A673 (cell line): ENCODE results near the gene TTC7B. TPM values are rescaled to one million over a fixed set of nuclear protein-coding genes. Genes with fewer than 3 reads are reported as not detected.

ENCODE experiments used
- BruUV-seq: library from RNA; stranded (reverse); fragments of 400-500 nt; replicated peaks from 2 replicates; lab custom pipeline; 2021; lab: Mats Ljungman, UMichigan
- CTCF ChIA-PET: fragments of 300-600 bp; sonication (Branson Sonifier 250); formaldehyde crosslinking; loops from one replicate; lab custom pipeline; 2022; ENCODE audit warnings: antibody characterized with exemption; lab: Charles Lee
- POLR2A ChIA-PET: fragments of 300-600 bp; sonication (Branson Sonifier 250); formaldehyde crosslinking; loops from one replicate; lab custom pipeline; 2022; ENCODE audit warnings: antibody characterized with exemption; ENCODE audit not compliant: low non-redundant PET; lab: Charles Lee
- DNase-seq: peaks from one replicate; pipeline ENCODE4 v3.0.0-alpha.2; 2015; ENCODE audit warnings: low spot score
- H3K27ac ChIP-seq: fragments of 200-600 bp; sonication (generic); 2 replicates; pipeline ENCODE4 v1.5.1; 2016; ENCODE audit warnings: mixed run types, low read depth, mild to moderate bottlenecking, mixed read lengths, antibody characterized with exemption, low read length; ENCODE audit not compliant: poor library complexity, severe bottlenecking
- H3K27me3 ChIP-seq: fragments of 200-600 bp; sonication (generic); replicated peaks from 2 replicates; pipeline ENCODE4 v1.6.1; 2017; ENCODE audit warnings: mixed run types, low read depth, mild to moderate bottlenecking, mixed read lengths, antibody characterized with exemption, low read length; ENCODE audit not compliant: insufficient read depth, poor library complexity
- H3K36me3 ChIP-seq: fragments of 200-600 bp; sonication (generic); 2 replicates; pipeline ENCODE4 v1.6.1; 2016; ENCODE audit warnings: mixed run types, mild to moderate bottlenecking, mixed read lengths, antibody characterized with exemption, low read length; ENCODE audit not compliant: insufficient read depth, poor library complexity, severe bottlenecking
- H3K4me1 ChIP-seq: fragments of 200-600 bp; sonication (generic); 2 replicates; pipeline ENCODE4 v1.6.1; 2017; ENCODE audit warnings: mixed run types, mild to moderate bottlenecking, mixed read lengths, antibody characterized with exemption, low read length; ENCODE audit not compliant: insufficient read depth, poor library complexity, severe bottlenecking
- H3K4me3 ChIP-seq: fragments of 200-600 bp; sonication (generic); 2 replicates; pipeline ENCODE4 v1.5.1; 2016; ENCODE audit warnings: low read depth, mixed run types, mild to moderate bottlenecking, mixed read lengths, low read length; ENCODE audit not compliant: poor library complexity, severe bottlenecking
- H3K9me3 ChIP-seq: fragments of 200-600 bp; sonication (generic); 2 replicates; pipeline ENCODE4 v1.6.1; 2016; ENCODE audit warnings: mixed run types, low read depth, mild to moderate bottlenecking, mixed read lengths, antibody characterized with exemption, low read length; ENCODE audit not compliant: poor library complexity, severe bottlenecking
- EZH2 ChIP-seq: fragments of 200-600 bp; sonication (generic); IDR thresholded peaks from 2 replicates; pipeline ENCODE4 v1.6.1; 2017; ENCODE audit warnings: borderline replicate concordance, low read depth, mild to moderate bottlenecking, mixed read lengths, antibody characterized with exemption, low read length; ENCODE audit not compliant: poor library complexity, severe bottlenecking
- intact Hi-C: fragments of 100-400 bp; cut with micrococcal nuclease; formaldehyde crosslinking; loops from one replicate; pipeline ENCODE4 v1.10.0; 2022; ENCODE audit not compliant: unreplicated experiment
- total RNA-seq: library from RNA; stranded (reverse); gene quantifications from 2 replicates; pipeline ENCODE4 v1.2.3, GENCODE V29; 2021
- TF ChIP-seq, protein P1 (sequence below): fragments of 300-800, 200-600 bp; sonication (generic); conservative IDR thresholded peaks from 2 replicates; pipeline ENCODE4 v1.5.1; 2017; ENCODE audit warnings: low read depth, mild to moderate bottlenecking, antibody characterized with exemption, low read length, moderate library complexity, mixed read lengths

Gene TTC7B
- total RNA-seq, 1 experiment from 2014 or later, result 39.2 TPM

DNA sequence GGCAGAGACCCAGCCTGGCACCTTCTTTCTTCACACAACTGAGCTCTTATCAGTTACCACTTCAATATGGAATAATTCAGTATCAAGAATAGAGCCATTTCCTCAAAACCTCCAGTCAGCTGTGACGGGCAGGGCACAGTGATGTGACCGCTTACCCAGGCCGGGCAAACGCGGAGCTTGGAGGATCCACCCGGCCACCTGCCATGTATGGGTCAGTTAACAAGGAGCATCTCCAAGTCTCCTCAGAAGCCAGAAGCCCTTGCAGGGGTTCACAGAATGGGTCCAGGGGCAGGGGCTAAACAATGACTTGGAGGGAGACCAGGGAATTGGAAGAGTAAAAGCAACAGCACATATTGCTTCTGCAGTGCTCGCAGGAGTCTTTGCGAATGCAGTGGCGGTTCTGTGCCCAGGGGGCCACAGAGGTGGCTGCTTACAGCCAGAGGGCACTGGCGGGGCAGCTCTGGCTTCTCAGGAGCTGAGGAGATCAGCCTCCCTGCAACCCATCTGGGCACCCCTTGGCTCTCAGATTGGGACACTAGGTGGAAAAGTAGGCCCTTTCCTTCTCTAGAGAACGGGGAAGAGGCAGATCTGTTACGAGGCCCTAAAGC lies 257.1 kb downstream of the TTC7B start:
- Histone ChIP-seq H3K27ac (no peak overlapping the region), H3K9me3 (no peaks in the 10 kb centered on the region), H3K36me3 (no peaks in the 10 kb centered on the region), H3K27me3 (no peaks in the 10 kb centered on the region), H3K4me3 (no peak overlapping the region), H3K4me1 (peaks cover 3% of the 10 kb centered on the region)
- ChIA-PET POLR2A (no interaction called here), CTCF (no interaction called here)
- DNase-seq, result no peak
- intact Hi-C loops, result no loop called here
- TF ChIP-seq, protein P1, sequence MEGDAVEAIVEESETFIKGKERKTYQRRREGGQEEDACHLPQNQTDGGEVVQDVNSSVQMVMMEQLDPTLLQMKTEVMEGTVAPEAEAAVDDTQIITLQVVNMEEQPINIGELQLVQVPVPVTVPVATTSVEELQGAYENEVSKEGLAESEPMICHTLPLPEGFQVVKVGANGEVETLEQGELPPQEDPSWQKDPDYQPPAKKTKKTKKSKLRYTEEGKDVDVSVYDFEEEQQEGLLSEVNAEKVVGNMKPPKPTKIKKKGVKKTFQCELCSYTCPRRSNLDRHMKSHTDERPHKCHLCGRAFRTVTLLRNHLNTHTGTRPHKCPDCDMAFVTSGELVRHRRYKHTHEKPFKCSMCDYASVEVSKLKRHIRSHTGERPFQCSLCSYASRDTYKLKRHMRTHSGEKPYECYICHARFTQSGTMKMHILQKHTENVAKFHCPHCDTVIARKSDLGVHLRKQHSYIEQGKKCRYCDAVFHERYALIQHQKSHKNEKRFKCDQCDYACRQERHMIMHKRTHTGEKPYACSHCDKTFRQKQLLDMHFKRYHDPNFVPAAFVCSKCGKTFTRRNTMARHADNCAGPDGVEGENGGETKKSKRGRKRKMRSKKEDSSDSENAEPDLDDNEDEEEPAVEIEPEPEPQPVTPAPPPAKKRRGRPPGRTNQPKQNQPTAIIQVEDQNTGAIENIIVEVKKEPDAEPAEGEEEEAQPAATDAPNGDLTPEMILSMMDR, result no peak
- TF ChIP-seq EZH2, result no peak
- BruUV-seq, result no TSS peak

DNA sequence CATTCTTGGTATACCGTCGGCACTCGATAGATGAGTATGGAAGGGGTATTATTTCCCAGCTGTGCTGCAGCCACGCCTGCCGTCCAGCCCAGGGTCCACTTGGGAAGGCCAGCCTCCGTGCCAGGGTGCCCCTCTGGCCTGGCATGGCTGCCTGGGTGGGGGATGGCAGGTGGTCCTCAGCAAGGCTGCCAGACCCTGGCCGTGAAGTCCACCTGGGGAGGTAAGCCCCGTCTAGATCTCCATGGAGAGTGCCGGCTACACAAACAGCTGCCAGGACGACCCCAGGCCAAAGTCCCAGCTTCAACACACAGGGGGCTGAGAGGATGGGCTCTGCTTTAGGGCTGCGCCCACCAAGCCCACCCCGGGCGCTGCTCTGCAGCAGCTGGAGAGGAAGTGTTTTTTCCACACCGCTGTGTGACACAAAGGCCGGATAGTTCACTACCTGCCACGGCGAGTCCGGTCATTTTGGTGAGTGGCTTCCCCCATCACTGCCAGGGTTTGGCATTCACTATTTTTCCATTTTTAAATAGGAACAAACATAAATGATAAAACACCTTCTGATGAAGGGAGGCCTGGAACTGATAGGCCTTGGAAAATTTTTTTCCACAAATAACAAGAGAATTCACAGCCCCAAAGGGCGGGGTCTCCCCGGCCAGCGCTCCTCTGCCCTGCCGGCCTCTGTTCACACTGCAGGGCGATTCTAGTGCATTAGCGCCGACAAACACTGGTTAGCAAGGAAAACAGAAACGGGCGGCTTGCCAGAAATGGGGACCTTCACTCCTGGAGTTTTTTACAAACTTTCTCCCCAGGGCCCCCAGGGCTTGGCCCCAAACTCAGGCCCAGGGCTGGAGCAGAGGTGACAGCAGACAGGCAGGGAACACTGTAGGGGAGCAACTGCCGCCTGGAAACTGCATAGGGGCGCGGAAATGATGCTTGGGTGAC lies 257.9 kb downstream of the TTC7B start:
- Histone ChIP-seq H3K4me1 (peaks cover 11% of the 10 kb centered on the region), H3K4me3 (no peak overlapping the region), H3K27me3 (no peaks in the 10 kb centered on the region), H3K9me3 (no peaks in the 10 kb centered on the region), H3K36me3 (no peaks in the 10 kb centered on the region), H3K27ac (no peak overlapping the region)
- DNase-seq, result no peak
- ChIA-PET CTCF (no interaction called here), POLR2A (no interaction called here)
- BruUV-seq, result no TSS peak
- intact Hi-C loops, result no loop called here
- no peak for TF ChIP-seq EZH2
- TF ChIP-seq, protein P1, result no peak

DNA sequence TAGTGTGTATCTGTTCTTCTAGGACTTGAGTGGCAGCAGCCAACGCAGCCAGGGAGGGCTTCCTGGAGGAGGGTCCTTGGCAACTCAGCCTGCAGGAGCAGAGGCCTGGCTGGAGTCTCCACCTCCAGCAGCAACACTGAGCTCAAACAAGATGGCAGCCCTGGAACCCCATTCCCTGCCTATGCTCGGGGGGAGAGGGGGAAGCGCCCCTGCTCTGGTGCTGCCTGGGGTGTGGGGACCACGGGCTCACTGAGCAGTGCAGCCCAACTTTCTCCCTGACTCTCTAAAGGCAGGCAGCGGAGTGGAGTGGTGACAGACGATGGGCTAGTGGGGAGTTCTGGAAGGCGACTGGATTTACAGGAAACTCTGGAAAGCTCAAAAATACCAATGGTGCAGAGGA lies 258.7 kb downstream of the TTC7B start:
- H3K27me3 ChIP-seq, result no peaks in the 10 kb centered on the region
- BruUV-seq, result no TSS peak
- POLR2A ChIA-PET, result interaction anchor here (0.6 kb wide), 1 partner anchor 16 kb away, joined by 4 read pairs; no protein-coding TSS in a partner anchor
- H3K9me3 ChIP-seq, result no peaks in the 10 kb centered on the region
- no peak overlapping the region for H3K4me3 ChIP-seq
- intact Hi-C loops, result no loop called here
- no peak overlapping the region for H3K27ac ChIP-seq
- H3K36me3 ChIP-seq, result no peaks in the 10 kb centered on the region
- H3K4me1 ChIP-seq, result peaks cover 11% of the 10 kb centered on the region
- CTCF ChIA-PET, result no interaction called here
- TF ChIP-seq, protein P1, result no peak
- no peak for TF ChIP-seq EZH2
- DNase-seq, result no peak
